GM12874 (cell line): Measurements from ENCODE around the gene FSTL5.

ENCODE experiments used
- CTCF ChIP-seq: IDR thresholded peaks from 2 replicates; pipeline ENCODE4 v1.5.1; 2011; ENCODE audit warnings: low read depth, mild to moderate bottlenecking, control low read depth, low read length, moderate library complexity; ENCODE audit not compliant: insufficient read depth

The FSTL5 gene

GRCh38 chr4:161601011-161601410 lies 562.8 kb downstream of the FSTL5 start:
- no peak for TF ChIP-seq CTCF

GRCh38 chr4:161595230-161595771 lies 568.5 kb downstream of the FSTL5 start:
- TF ChIP-seq CTCF: no peak

DNA sequence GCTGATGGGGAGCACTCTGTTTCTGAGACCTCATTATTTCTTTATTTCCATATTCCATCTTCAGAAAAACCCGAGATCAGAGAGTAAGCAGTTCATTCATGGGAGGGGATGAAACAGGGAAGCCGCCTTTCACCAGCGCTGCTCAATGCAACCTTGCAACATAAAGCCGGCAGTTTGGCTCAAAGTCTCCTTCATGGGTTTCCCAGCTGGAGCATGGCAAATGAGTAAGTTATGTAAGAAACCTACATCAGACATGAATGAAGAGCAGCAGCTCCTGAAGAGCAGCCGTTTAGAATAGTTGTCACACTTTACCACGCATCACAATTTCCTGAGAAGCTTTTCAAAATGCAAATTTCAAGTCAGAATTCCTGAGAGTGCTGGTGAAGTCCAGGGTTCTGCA lies 578.8 kb downstream of the FSTL5 start:
- no peak for TF ChIP-seq CTCF

DNA sequence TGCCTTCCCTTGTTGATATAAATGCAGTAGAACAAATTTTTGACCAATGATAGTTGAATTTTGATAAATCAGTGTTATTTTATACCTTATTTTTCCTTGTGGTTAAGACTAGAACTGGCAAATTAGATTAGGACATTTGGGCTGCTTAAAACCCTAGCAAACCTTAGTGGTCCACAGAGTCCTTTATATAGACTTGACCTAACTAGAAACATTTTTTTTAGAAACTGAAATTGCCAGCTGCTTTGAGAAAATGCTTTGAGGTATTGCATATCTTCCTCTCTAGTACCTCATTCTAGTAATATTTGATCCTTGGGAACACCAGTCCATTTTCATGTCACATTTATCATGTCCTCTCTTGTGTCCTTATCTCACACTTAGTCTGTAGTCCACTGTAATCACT lies 580.3 kb downstream of the FSTL5 start:
- no peak for TF ChIP-seq CTCF

DNA sequence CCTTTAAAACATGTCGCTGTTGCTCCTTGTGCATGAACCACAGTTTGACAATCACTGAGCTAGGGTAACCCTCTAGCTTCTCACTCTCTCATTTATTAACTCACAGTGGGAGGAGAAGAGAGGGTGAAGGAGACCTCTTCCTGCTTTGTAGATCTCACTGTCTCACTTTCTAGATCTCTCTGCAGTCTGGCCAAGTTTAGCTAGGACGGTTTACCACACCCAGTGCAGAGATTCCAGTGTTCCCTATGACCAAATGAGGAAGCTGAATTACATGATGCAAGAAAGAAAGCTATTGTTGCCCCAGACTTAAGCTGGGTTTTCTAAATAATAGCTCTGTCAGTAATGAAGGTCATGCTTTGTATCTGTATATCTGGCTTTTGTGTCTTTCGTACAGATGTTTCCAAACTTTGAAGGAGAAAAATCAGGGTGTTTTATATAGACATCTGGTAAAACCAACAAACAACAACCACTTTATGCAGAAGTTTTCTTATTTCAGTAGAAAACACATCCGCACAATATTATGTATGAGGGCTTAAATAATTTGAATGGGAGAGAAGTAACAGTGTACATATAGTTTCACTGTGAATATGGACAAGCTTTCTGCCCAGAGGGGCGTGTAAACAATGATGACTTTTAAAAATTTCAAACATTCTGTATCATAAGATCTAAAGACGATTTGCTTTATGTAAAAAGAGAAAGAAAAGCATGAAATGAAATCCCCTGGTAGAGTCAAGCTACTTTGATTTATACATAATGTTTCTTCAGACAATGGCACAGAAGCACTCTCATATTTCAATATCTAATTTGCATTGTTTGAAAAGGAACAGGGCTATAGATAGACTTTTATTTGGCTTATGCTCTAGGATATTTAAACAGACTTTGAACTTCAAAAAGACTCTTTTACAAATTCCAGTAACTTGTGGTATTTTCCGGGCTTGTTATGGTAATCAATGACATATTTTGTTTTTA lies 582.3 kb downstream of the FSTL5 start:
- TF ChIP-seq CTCF: no peak

GRCh38 chr4:161577579-161578301 lies 586.1 kb downstream of the FSTL5 start:
- no peak for TF ChIP-seq CTCF

DNA sequence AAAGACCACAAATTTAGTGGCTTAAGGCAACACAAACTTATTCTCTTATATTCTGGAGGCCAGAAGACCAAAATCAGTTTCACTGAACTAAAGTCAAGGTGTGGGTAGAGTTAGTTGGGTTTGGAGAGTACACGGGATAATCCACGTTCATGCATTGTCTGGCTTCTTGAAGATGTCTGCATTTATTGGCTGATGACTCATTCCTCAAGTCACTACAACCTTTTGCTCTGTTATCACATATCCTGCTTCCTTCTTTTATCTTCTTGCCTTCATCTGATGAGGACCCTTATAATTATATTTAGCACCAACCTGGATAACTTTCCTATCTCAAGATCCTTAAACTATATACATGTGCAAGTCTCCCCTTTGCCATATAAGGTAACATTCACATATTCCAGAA lies 590.0 kb downstream of the FSTL5 start:
- TF ChIP-seq CTCF: no peak
